Liver (tissue), 9 donors: ENCODE data around the gene CLDN6. TPM values are rescaled to one million over a fixed set of nuclear protein-coding genes. Genes with fewer than 3 reads are reported as not detected.

Experiments used
- DNase-seq: peaks from one replicate; pipeline ENCODE4 v3.0.0-alpha.2; 2017; ENCODE audit warnings: low spot score
- H3K27ac ChIP-seq, 2 donors: one replicate each; pipeline ENCODE4 v1.7.0; 2013; ENCODE audit warnings: inconsistent platforms in 2 of 2, low read length in 2 of 2, control low read depth in 1 of 2, low read depth in 1 of 2, mild to moderate bottlenecking in 1 of 2
- H3K27me3 ChIP-seq, 4 donors: one replicate each; pipeline versions ENCODE4 v1.6.1 to v1.7.0; 2013; ENCODE audit warnings: low read length in 3 of 4, inconsistent platforms in 1 of 4, mild to moderate bottlenecking in 1 of 4, moderate library complexity in 1 of 4; ENCODE audit not compliant: control insufficient read depth in 4 of 4, insufficient read depth in 4 of 4
- H3K36me3 ChIP-seq, 4 donors: one replicate each; pipeline versions ENCODE4 v1.6.1 to v1.7.0; 2013; ENCODE audit warnings: low read length in 3 of 4, mild to moderate bottlenecking in 3 of 4, low read depth in 1 of 4, moderate library complexity in 1 of 4; ENCODE audit not compliant: control insufficient read depth in 4 of 4, insufficient read depth in 3 of 4
- H3K4me1 ChIP-seq, 4 donors: one replicate each; pipeline versions ENCODE4 v1.6.1 to v1.7.0; 2013; ENCODE audit warnings: low read length in 3 of 4, mild to moderate bottlenecking in 3 of 4, moderate library complexity in 1 of 4; ENCODE audit not compliant: control insufficient read depth in 4 of 4, insufficient read depth in 4 of 4
- H3K4me3 ChIP-seq, 3 donors: one replicate each; pipeline versions ENCODE4 v1.6.1 to v1.7.0; 2013; ENCODE audit warnings: low read length in 3 of 3, control low read depth in 1 of 3, low read depth in 1 of 3, mild to moderate bottlenecking in 1 of 3
- H3K9ac ChIP-seq, 2 donors: one replicate each; pipeline ENCODE4 v1.7.0; 2013; ENCODE audit warnings: low read length in 2 of 2, mild to moderate bottlenecking in 2 of 2, moderate library complexity in 2 of 2, control low read depth in 1 of 2, low read depth in 1 of 2
- H3K9me3 ChIP-seq, 4 donors: one replicate each; pipeline versions ENCODE4 v1.6.1 to v1.7.0; 2013; ENCODE audit warnings: low read length in 3 of 4; ENCODE audit not compliant: control insufficient read depth in 4 of 4
- CTCF ChIP-seq: fragments of 150-350 bp; IDR thresholded peaks from 2 replicates; pipeline ENCODE4 v1.5.1; 2017; ENCODE audit warnings: improper control_type of control experiment, low read depth, low read length; ENCODE audit not compliant: missing input control
- EGR1 ChIP-seq, 2 donors: IDR thresholded peaks; 2 replicates each; pipeline ENCODE4 v1.6.1; 2016 to 2018; ENCODE audit warnings: antibody characterized with exemption in 2 of 2, low read depth in 2 of 2
- FOXA1 ChIP-seq: IDR thresholded peaks from 2 replicates; pipeline ENCODE4 v1.6.1; 2016; ENCODE audit warnings: antibody characterized with exemption
- FOXA2 ChIP-seq: IDR thresholded peaks from 2 replicates; pipeline ENCODE4 v1.6.1; 2016; ENCODE audit warnings: antibody characterized with exemption
- GABPA ChIP-seq, 2 donors: IDR thresholded peaks in 1 of 2; conservative IDR thresholded peaks in 1 of 2; 2 replicates each; pipeline ENCODE4 v1.6.1; 2016; ENCODE audit warnings: antibody characterized with exemption in 2 of 2, mild to moderate bottlenecking in 1 of 2, moderate library complexity in 1 of 2
- HNF4A ChIP-seq, 2 donors: conservative IDR thresholded peaks; 2 replicates each; pipeline ENCODE4 v1.6.1; 2016; ENCODE audit warnings: antibody characterized with exemption in 2 of 2, mild to moderate bottlenecking in 2 of 2
- JUND ChIP-seq, 2 donors: IDR thresholded peaks; 2 replicates each; pipeline ENCODE4 v1.6.1; 2016; ENCODE audit warnings: antibody characterized with exemption in 2 of 2
- MAX ChIP-seq: IDR thresholded peaks from 2 replicates; pipeline ENCODE4 v1.6.1; 2016; ENCODE audit warnings: antibody characterized with exemption
- NR2F2 ChIP-seq: IDR thresholded peaks from 2 replicates; pipeline ENCODE4 v1.6.1; 2016; ENCODE audit warnings: antibody characterized with exemption
- RXRA ChIP-seq, 2 donors: IDR thresholded peaks; 2 replicates each; pipeline ENCODE4 v1.6.1; 2017 to 2018; ENCODE audit warnings: antibody characterized with exemption in 2 of 2, mild to moderate bottlenecking in 1 of 2
- TAF1 ChIP-seq: conservative IDR thresholded peaks from 2 replicates; pipeline ENCODE4 v1.6.1; 2016; ENCODE audit warnings: antibody characterized with exemption, mild to moderate bottlenecking
- ZBTB33 ChIP-seq: IDR thresholded peaks from 2 replicates; pipeline ENCODE4 v1.6.1; 2016; ENCODE audit warnings: antibody characterized with exemption
- WGBS: extraction: QIAGEN DNeasy Blood & Tissue Kit; methylation state at CpG from one replicate; pipeline ENCODE4 v1.1.7; 2013; 5-methylcytosine and 5-hydroxymethylcytosine counted together
- polyA plus RNA-seq, 2 donors: library from polyadenylated mRNA; stranded (reverse) in 1 of 2; unstranded in 1 of 2; fragments of 200-250 nt in 1 of 2; fragments of >200 nt in 1 of 2; fragmentation: Nextera tagmentation in 1 of 2; extraction: Ambion mirVana in 1 of 2; gene quantifications; one replicate each; pipeline versions ENCODE4 v1.2.1 to v1.2.3, GENCODE V29; 2013 to 2015
- total RNA-seq, 2 donors: library from RNA; depleted of rRNA; stranded (reverse); fragments of >200 nt; gene quantifications; one replicate each; pipeline ENCODE4 v1.2.3, GENCODE V29; 2014
- TF ChIP-seq, protein P1 (sequence below): IDR thresholded peaks from 2 replicates; pipeline ENCODE4 v1.6.1; 2016; ENCODE audit warnings: antibody characterized with exemption, mild to moderate bottlenecking
- TF ChIP-seq, protein P2 (sequence below): IDR thresholded peaks from 2 replicates; pipeline ENCODE4 v1.6.1; 2016; ENCODE audit warnings: antibody characterized with exemption
- donor health status: healthy.
- donor health status: healthy.
- donor health status: healthy.
- donor health status: healthy.
- donor health status: healthy.

CLDN6 gene
- total and polyA plus RNA-seq, 4 donors: 0.75 TPM; not detected in 3

DNA sequence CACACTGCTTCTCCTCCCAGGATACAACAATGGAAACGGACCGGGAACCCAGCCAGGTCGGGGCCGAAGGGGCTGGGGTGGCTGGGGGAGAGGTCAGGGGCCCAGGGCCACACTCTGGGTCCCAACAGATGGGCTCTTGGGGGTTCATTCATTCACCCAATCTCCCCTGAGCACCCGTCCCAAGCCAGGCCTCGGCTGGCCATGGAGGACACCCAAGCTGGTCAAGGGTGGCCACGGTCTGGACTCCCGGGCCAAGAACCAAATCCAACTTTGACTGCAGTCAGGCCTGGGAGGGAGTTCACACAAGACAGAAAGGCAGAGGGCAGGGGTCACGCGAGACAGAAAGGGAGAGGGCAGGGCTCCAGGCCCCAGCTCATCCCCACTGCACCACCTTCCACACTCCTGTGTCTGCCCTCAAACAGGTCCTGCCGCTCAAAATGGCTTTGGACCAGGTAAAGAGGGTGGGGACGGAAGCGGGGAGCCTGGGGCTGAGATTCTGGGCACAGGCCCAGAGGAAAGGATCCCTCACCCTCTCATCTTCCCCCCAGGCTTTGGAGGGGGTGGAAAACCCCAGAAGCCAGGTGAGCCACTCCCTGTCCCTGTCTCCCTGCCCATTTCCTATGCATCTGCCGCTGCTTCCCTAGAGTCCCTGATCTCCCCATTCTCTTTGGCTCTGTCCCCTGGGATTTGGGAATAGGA, 25.5 kb downstream of the CLDN6 start:
- H3K27me3 ChIP-seq: no peaks in the 10 kb centered on the region
- no peak overlapping the region for H3K27ac ChIP-seq
- H3K9ac ChIP-seq: no peak overlapping the region
- no peak overlapping the region for H3K4me3 ChIP-seq
- no peaks in the 10 kb centered on the region for H3K4me1 ChIP-seq
- no peak for DNase-seq
- no peaks in the 10 kb centered on the region for H3K9me3 ChIP-seq
- H3K36me3 ChIP-seq: no peaks in the 10 kb centered on the region
- TF ChIP-seq EGR1 (IDR thresholded peaks at IDR 0.05; ENCODE audit: low read depth in 2 of 2) (no peak), CTCF (no peak), ZBTB33 (no peak), MAX (no peak), JUND (IDR thresholded peaks at IDR 0.05) (no peak), GABPA (IDR thresholded peaks at IDR 0.05 in 1 of 2, conservative IDR thresholded peaks at IDR 0.05 in 1 of 2) (no peak), FOXA1 (no peak), NR2F2 (no peak), FOXA2 (no peak), HNF4A (conservative IDR thresholded peaks at IDR 0.05) (no peak), TAF1 (no peak)
- TF ChIP-seq, protein P1, sequence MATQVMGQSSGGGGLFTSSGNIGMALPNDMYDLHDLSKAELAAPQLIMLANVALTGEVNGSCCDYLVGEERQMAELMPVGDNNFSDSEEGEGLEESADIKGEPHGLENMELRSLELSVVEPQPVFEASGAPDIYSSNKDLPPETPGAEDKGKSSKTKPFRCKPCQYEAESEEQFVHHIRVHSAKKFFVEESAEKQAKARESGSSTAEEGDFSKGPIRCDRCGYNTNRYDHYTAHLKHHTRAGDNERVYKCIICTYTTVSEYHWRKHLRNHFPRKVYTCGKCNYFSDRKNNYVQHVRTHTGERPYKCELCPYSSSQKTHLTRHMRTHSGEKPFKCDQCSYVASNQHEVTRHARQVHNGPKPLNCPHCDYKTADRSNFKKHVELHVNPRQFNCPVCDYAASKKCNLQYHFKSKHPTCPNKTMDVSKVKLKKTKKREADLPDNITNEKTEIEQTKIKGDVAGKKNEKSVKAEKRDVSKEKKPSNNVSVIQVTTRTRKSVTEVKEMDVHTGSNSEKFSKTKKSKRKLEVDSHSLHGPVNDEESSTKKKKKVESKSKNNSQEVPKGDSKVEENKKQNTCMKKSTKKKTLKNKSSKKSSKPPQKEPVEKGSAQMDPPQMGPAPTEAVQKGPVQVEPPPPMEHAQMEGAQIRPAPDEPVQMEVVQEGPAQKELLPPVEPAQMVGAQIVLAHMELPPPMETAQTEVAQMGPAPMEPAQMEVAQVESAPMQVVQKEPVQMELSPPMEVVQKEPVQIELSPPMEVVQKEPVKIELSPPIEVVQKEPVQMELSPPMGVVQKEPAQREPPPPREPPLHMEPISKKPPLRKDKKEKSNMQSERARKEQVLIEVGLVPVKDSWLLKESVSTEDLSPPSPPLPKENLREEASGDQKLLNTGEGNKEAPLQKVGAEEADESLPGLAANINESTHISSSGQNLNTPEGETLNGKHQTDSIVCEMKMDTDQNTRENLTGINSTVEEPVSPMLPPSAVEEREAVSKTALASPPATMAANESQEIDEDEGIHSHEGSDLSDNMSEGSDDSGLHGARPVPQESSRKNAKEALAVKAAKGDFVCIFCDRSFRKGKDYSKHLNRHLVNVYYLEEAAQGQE: no peak
- 87% methylated on average over 14 of the region's 14 CpGs for WGBS

- Histone ChIP-seq H3K9ac (no peak overlapping the region), H3K4me1 (no peaks in the 10 kb centered on the region), H3K27ac (no peak overlapping the region), H3K36me3 (no peaks in the 10 kb centered on the region), H3K27me3 (no peaks in the 10 kb centered on the region), H3K9me3 (no peaks in the 10 kb centered on the region), H3K4me3 (no peak overlapping the region)
- TF ChIP-seq FOXA2 (no peak), FOXA1 (no peak), TAF1 (no peak), EGR1 (IDR thresholded peaks at IDR 0.05; ENCODE audit: low read depth in 2 of 2) (no peak), HNF4A (conservative IDR thresholded peaks at IDR 0.05) (no peak), MAX (no peak), GABPA (IDR thresholded peaks at IDR 0.05 in 1 of 2, conservative IDR thresholded peaks at IDR 0.05 in 1 of 2) (no peak), RXRA (IDR thresholded peaks at IDR 0.05) (no peak)
- TF ChIP-seq, protein P1: no peak
- TF ChIP-seq, protein P2, sequence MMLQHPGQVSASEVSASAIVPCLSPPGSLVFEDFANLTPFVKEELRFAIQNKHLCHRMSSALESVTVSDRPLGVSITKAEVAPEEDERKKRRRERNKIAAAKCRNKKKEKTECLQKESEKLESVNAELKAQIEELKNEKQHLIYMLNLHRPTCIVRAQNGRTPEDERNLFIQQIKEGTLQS: no peak
- no peak for DNase-seq
- 88% methylated on average over 12 of the region's 12 CpGs for WGBS
Measured at GRCh38 chr16:2991566-2992261, 26.3 kb downstream of the CLDN6 start.
